ENCODE measurements around the gene MORN1. TPM values are rescaled to one million over a fixed set of nuclear protein-coding genes. Genes with fewer than 3 reads are reported as not detected.
A peak's percentile ranks its signal among the peaks of the same experiment; 100 is the strongest.

MORN1 gene
- total and polyA plus RNA-seq, 4 donors, result 2.3 to 6.9 (median 3.6) TPM

- Histone ChIP-seq H3K27ac (ENCODE audit: low read depth in 1 of 2, low read length in 2 of 2) (peak overlapping the region; percentile 23 to 25), H3K27me3 (ENCODE audit: control insufficient read depth in 4 of 4, insufficient read depth in 4 of 4, low read length in 3 of 4) (no peaks in the 10 kb centered on the region), H3K36me3 (ENCODE audit: control insufficient read depth in 4 of 4, insufficient read depth in 3 of 4, low read depth in 1 of 4, low read length in 3 of 4) (no peaks in the 10 kb centered on the region), H3K9me3 (ENCODE audit: control insufficient read depth in 4 of 4, low read length in 3 of 4) (no peaks in the 10 kb centered on the region), H3K9ac (ENCODE audit: low read depth in 1 of 2, low read length in 2 of 2) (no peak overlapping the region), H3K4me1 (ENCODE audit: control insufficient read depth in 4 of 4, insufficient read depth in 4 of 4, low read length in 3 of 4) (no peaks in the 10 kb centered on the region), H3K4me3 (ENCODE audit: low read depth in 1 of 3, low read length in 3 of 3) (no peak overlapping the region)
- DNase-seq (ENCODE audit: low spot score), result no peak
- TF ChIP-seq RAD21 (IDR thresholded peaks at IDR 0.05), result peak in 1 of 2 donors; percentile 31
- TF ChIP-seq SP1 (IDR thresholded peaks at IDR 0.05), result peak; percentile 49
- no peak for TF ChIP-seq YY1 (IDR thresholded peaks at IDR 0.05)
- peak; percentile 29 for TF ChIP-seq NR2F2 (IDR thresholded peaks at IDR 0.05)
- no peak for TF ChIP-seq EGR1 (IDR thresholded peaks at IDR 0.05; ENCODE audit: low read depth in 2 of 2)
- no peak for TF ChIP-seq REST (IDR thresholded peaks at IDR 0.05)
- TF ChIP-seq RXRA (IDR thresholded peaks at IDR 0.05), result peak in 1 of 2 donors; percentile 25
- 39% methylated on average over 30 of the region's 30 CpGs for WGBS
Observed at GRCh38 chr1:2322065-2322571, 69.2 kb downstream of the MORN1 start.

DNA sequence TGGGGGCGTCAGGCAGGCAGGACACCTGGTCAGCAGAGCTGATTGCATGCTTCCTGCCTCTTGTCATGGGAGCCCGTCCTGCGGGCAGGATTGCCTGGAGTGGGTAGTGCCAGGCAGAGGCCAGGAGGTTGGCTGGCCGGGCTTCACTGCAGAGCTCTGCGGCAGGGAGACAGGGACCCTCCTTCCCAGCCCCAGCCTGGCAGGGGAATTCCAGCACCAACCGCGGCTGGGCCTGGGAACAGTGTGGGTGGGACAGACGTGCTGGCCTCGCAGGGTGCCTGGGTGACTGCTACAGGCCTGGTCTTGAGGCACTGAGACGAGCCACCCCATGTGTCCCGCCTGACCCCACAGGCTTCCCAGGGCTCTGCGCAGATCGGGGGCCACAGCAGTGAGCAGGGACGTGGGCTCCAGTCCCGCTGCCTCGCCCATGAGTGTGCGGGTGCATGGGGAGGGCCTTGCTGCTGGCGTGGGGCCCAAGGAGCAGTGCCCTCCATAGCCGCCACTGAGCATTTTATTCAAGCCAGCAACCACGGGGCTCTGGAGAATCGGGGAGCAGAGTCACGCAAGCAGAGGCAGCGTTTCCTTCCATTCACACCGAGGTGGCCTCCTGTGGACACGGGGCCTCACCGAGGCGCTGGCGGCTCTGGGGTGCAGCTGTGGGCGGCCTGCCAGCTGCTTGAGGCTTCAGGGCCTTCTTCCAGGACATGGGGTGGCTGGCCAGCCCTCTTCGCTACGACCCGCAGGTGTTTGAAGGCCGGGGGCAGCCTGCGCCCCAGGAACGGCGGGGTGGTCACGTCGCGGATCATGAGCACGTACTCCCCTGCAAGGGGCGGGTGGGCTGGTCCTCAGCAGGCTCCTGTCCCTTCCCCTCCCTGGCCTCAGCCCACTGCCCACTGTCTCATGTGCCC is 70.3 kb downstream of the MORN1 start:
- Histone ChIP-seq H3K36me3 (ENCODE audit: control insufficient read depth in 4 of 4, insufficient read depth in 3 of 4, low read depth in 1 of 4, low read length in 3 of 4) (no peaks in the 10 kb centered on the region), H3K4me1 (ENCODE audit: control insufficient read depth in 4 of 4, insufficient read depth in 4 of 4, low read length in 3 of 4) (peaks cover 0 to under 1% (median 0%) of the 10 kb centered on the region in 4 donors), H3K27ac (ENCODE audit: low read depth in 1 of 2, low read length in 2 of 2) (no peak overlapping the region), H3K4me3 (ENCODE audit: low read depth in 1 of 3, low read length in 3 of 3) (no peak overlapping the region), H3K9me3 (ENCODE audit: control insufficient read depth in 4 of 4, low read length in 3 of 4) (no peaks in the 10 kb centered on the region), H3K27me3 (ENCODE audit: control insufficient read depth in 4 of 4, insufficient read depth in 4 of 4, low read length in 3 of 4) (no peaks in the 10 kb centered on the region), H3K9ac (ENCODE audit: low read depth in 1 of 2, low read length in 2 of 2) (no peak overlapping the region)
- DNase-seq (ENCODE audit: low spot score), result no peak
- TF ChIP-seq TAF1 (conservative IDR thresholded peaks at IDR 0.05) (no peak), SP1 (IDR thresholded peaks at IDR 0.05) (no peak), GABPA (IDR thresholded peaks at IDR 0.05 in 1 of 2, conservative IDR thresholded peaks at IDR 0.05 in 1 of 2) (no peak), YY1 (IDR thresholded peaks at IDR 0.05) (no peak), REST (IDR thresholded peaks at IDR 0.05) (no peak), EGR1 (IDR thresholded peaks at IDR 0.05; ENCODE audit: low read depth in 2 of 2) (no peak), JUND (IDR thresholded peaks at IDR 0.05) (no peak), RAD21 (IDR thresholded peaks at IDR 0.05) (no peak), HNF4G (IDR thresholded peaks at IDR 0.05) (no peak), FOXA2 (IDR thresholded peaks at IDR 0.05) (no peak), CTCF (IDR thresholded peaks at IDR 0.05; ENCODE audit: low read depth, low read length, missing input control) (no peak), ZBTB33 (IDR thresholded peaks at IDR 0.05) (no peak), HNF4A (conservative IDR thresholded peaks at IDR 0.05) (no peak), ATF3 (IDR thresholded peaks at IDR 0.05) (no peak), RXRA (IDR thresholded peaks at IDR 0.05) (no peak), FOXA1 (IDR thresholded peaks at IDR 0.05) (no peak), NR2F2 (IDR thresholded peaks at IDR 0.05) (no peak)
- TF ChIP-seq, protein P1, sequence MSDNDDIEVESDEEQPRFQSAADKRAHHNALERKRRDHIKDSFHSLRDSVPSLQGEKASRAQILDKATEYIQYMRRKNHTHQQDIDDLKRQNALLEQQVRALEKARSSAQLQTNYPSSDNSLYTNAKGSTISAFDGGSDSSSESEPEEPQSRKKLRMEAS (IDR thresholded peaks at IDR 0.05), result no peak
- 89% methylated on average over 41 of the region's 41 CpGs for WGBS

Data from liver (tissue), 9 donors.